Loucy (cell line): ENCODE data around the gene CLEC12A.
A peak's percentile ranks its signal among the peaks of the same experiment; 100 is the strongest.

Experiments used
- H2AFZ ChIP-seq: fragments of 200-600 bp; sonication (generic); 2 replicates; pipeline ENCODE4 v1.6.0; 2016; ENCODE audit warnings: antibody characterized with exemption, mild to moderate bottlenecking, low read length, moderate library complexity
- H3F3A ChIP-seq: fragments of 200-600 bp; 2 replicates; pipeline ENCODE4 v1.6.0; 2016; ENCODE audit warnings: antibody characterized with exemption, low read depth, mild to moderate bottlenecking
- H3K27me3 ChIP-seq: fragments of 200-600 bp; sonication (generic); 2 replicates; pipeline ENCODE4 v1.6.1; 2014; ENCODE audit warnings: low read length, mild to moderate bottlenecking; ENCODE audit not compliant: insufficient read depth, poor library complexity, severe bottlenecking
- H3K36me3 ChIP-seq: fragments of 200-600 bp; sonication (generic); 2 replicates; pipeline ENCODE4 v1.6.1; 2016; ENCODE audit warnings: low read length; ENCODE audit not compliant: insufficient read depth
- H3K4me1 ChIP-seq: fragments of 200-600 bp; sonication (generic); 2 replicates; pipeline ENCODE4 v1.5.1; 2014; ENCODE audit warnings: low read length, mild to moderate bottlenecking; ENCODE audit not compliant: insufficient read depth, poor library complexity, severe bottlenecking
- H3K4me2 ChIP-seq: fragments of 200-600 bp; sonication (generic); 2 replicates; pipeline ENCODE4 v1.6.0; 2014; ENCODE audit warnings: antibody characterized with exemption, low read length, low read depth, mild to moderate bottlenecking; ENCODE audit not compliant: poor library complexity, severe bottlenecking
- H3K4me3 ChIP-seq: fragments of 200-600 bp; sonication (generic); 2 replicates; pipeline ENCODE4 v1.5.1; 2014; ENCODE audit warnings: low read length, mild to moderate bottlenecking, mixed read lengths; ENCODE audit not compliant: poor library complexity, severe bottlenecking
- H3K79me2 ChIP-seq: fragments of 200-600 bp; sonication (generic); 2 replicates; pipeline ENCODE4 v1.6.1; 2014; ENCODE audit warnings: low read length; ENCODE audit not compliant: insufficient read depth
- H3K9ac ChIP-seq: fragments of 200-600 bp; sonication (generic); 2 replicates; pipeline ENCODE4 v1.6.0; 2014; ENCODE audit warnings: mild to moderate bottlenecking, low read depth, low read length, moderate library complexity; ENCODE audit not compliant: poor library complexity, severe bottlenecking
- H3K9me2 ChIP-seq: fragments of 200-600 bp; sonication (generic); replicated peaks from 2 replicates; pipeline ENCODE4 v1.6.1; 2016; ENCODE audit warnings: low read depth, low read length, mixed read lengths
- H3K9me3 ChIP-seq: fragments of 200-600 bp; sonication (generic); 2 replicates; pipeline ENCODE4 v1.6.1; 2014; ENCODE audit warnings: mild to moderate bottlenecking, antibody characterized with exemption, low read length, low read depth; ENCODE audit not compliant: insufficient read depth
- H4K20me1 ChIP-seq: fragments of 200-600 bp; sonication (generic); 2 replicates; pipeline ENCODE4 v1.6.0; 2014; ENCODE audit warnings: antibody characterized with exemption, low read length, mild to moderate bottlenecking; ENCODE audit not compliant: insufficient read depth, poor library complexity, severe bottlenecking
- EZH2phosphoT487 ChIP-seq: fragments of 200-600 bp; IDR thresholded peaks from 2 replicates; pipeline ENCODE4 v1.6.1; 2018; ENCODE audit warnings: antibody characterized with exemption, mild to moderate bottlenecking, moderate library complexity, borderline replicate concordance
- TF ChIP-seq, protein P1 (sequence below): fragments of 200-600 bp; sonication (generic); conservative IDR thresholded peaks from 2 replicates; pipeline ENCODE4 v1.5.1; 2014; ENCODE audit warnings: mild to moderate bottlenecking, antibody characterized with exemption, low read length

Gene CLEC12A

DNA sequence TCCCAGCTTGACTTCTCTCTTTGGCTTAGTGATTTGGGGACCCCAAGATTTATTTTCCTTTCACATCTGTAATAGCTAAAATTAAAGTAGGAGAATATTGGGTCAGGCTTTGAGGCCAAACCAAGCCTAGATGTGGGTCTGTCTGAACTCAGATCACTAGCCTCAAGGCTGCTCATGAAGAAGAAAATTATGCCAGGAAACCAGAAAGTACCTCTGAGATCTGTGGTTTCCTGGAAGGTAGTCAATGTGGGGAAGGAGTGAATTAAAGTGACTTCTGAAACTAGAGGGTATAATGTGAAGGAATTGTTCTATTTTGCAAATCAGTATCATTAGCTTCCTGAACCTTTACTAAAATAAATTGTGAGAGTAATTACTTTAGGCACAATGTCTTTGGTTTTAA, 13.4 kb upstream of the CLEC12A start:
- peak overlapping the region; percentile 67 for H3K4me3 ChIP-seq
- H3K9me2 ChIP-seq, result no peaks in the 10 kb centered on the region
- 0 out of 2 replicates have a peak, but pooled peaks cover 5% of the 10 kb centered on the region for H3F3A ChIP-seq
- no peaks in the 10 kb centered on the region for H3K9me3 ChIP-seq
- H3K79me2 ChIP-seq, result no peaks in the 10 kb centered on the region
- TF ChIP-seq, protein P1, sequence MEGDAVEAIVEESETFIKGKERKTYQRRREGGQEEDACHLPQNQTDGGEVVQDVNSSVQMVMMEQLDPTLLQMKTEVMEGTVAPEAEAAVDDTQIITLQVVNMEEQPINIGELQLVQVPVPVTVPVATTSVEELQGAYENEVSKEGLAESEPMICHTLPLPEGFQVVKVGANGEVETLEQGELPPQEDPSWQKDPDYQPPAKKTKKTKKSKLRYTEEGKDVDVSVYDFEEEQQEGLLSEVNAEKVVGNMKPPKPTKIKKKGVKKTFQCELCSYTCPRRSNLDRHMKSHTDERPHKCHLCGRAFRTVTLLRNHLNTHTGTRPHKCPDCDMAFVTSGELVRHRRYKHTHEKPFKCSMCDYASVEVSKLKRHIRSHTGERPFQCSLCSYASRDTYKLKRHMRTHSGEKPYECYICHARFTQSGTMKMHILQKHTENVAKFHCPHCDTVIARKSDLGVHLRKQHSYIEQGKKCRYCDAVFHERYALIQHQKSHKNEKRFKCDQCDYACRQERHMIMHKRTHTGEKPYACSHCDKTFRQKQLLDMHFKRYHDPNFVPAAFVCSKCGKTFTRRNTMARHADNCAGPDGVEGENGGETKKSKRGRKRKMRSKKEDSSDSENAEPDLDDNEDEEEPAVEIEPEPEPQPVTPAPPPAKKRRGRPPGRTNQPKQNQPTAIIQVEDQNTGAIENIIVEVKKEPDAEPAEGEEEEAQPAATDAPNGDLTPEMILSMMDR, result no peak
- TF ChIP-seq EZH2phosphoT487, result no peak
- peaks cover 51% of the 10 kb centered on the region for H3K4me1 ChIP-seq
- H3K9ac ChIP-seq, result no peak overlapping the region
- H3K4me2 ChIP-seq, result peak overlapping the region; percentile 78
- H3K36me3 ChIP-seq, result no peaks in the 10 kb centered on the region
- no peaks in the 10 kb centered on the region for H3K27me3 ChIP-seq
- H2AFZ ChIP-seq, result no peak overlapping the region
- no peaks in the 10 kb centered on the region for H4K20me1 ChIP-seq

DNA sequence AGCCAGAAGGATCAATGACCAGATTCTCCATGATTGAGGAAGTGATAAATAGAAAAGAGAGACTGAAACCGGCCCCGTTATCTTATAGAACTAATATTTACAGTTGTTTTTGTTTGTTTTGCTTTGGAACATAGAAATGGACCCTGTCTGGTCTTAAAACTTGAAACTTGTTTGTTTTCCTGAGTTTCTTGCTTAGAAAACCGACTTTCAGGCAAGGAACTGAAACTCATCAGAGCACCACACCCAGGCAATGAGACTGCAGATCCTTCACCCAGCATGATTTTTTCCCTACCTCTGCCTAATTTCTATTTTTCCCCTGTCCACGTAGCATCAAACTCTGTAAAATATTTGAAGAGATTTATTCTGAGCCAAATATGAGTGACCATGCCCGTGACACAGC, 10.6 kb upstream of the CLEC12A start:
- TF ChIP-seq EZH2phosphoT487, result no peak
- TF ChIP-seq, protein P1, result no peak
- peak overlapping the region; percentile 59 for H3K4me2 ChIP-seq

DNA sequence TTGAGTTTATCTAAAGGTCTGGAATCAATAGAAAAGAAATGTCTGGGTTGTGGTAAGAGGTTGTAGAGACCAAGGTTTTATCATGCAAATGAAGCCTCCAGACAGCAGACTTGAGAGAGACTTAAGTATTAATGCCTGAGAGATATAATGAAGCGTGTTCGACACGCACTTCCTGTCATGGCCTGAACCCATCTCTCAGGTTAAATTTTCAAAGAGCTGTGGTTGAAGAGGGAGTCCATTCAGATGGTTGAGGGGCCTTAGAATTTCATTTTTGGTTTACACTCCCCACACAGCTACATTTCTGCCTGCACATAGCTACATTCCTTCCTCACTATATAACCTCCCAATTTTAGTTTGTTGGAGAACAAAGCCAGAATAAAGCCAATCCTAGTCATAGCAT, 10.1 kb upstream of the CLEC12A start:
- Histone ChIP-seq H2AFZ (0 out of 2 replicates have a peak overlapping the region, but pooled peaks have one; percentile 19), H3K9me3 (no peaks in the 10 kb centered on the region), H3K9ac (no peak overlapping the region), H3K27me3 (no peaks in the 10 kb centered on the region), H3K79me2 (no peaks in the 10 kb centered on the region), H4K20me1 (no peaks in the 10 kb centered on the region), H3K9me2 (no peaks in the 10 kb centered on the region), H3K4me3 (peak overlapping the region; percentile 51), H3K4me2 (peak overlapping the region; percentile 59), H3K4me1 (peaks cover 49% of the 10 kb centered on the region), H3F3A (0 out of 2 replicates have a peak, but pooled peaks cover 5% of the 10 kb centered on the region), H3K36me3 (no peaks in the 10 kb centered on the region)
- TF ChIP-seq, protein P1, result no peak
- no peak for TF ChIP-seq EZH2phosphoT487

More for the DNA sequence above, 10.6 kb upstream of the CLEC12A start:
- Histone ChIP-seq H2AFZ (no peak overlapping the region), H3K79me2 (no peaks in the 10 kb centered on the region), H3K4me3 (peak overlapping the region; percentile 35), H3K4me1 (peaks cover 49% of the 10 kb centered on the region), H4K20me1 (no peaks in the 10 kb centered on the region), H3K36me3 (no peaks in the 10 kb centered on the region), H3K9me3 (no peaks in the 10 kb centered on the region), H3F3A (0 out of 2 replicates have a peak, but pooled peaks cover 5% of the 10 kb centered on the region), H3K27me3 (no peaks in the 10 kb centered on the region), H3K9ac (no peak overlapping the region), H3K9me2 (no peaks in the 10 kb centered on the region)
